Hepatocyte (in vitro differentiated cells): ENCODE results near the gene SRC. TPM values are rescaled to one million over a fixed set of nuclear protein-coding genes. Genes with fewer than 3 reads are reported as not detected.

Experiments used
- DNase-seq: peaks from one replicate; pipeline ENCODE4 v3.0.0-alpha.2; 2016; ENCODE audit warnings: low spot score
- H2AFZ ChIP-seq: fragments of 200-600 bp; sonication (generic); 2 replicates; pipeline ENCODE4 v1.6.0; 2016; ENCODE audit warnings: antibody characterized with exemption, mild to moderate bottlenecking
- H3K27ac ChIP-seq: fragments of 200-600 bp; sonication (generic); 2 replicates; pipeline ENCODE4 v1.5.1; 2016; ENCODE audit warnings: mild to moderate bottlenecking
- H3K27me3 ChIP-seq: fragments of 200-600 bp; sonication (generic); 2 replicates; pipeline ENCODE4 v1.6.1; 2016
- H3K36me3 ChIP-seq: fragments of 200-600 bp; sonication (generic); replicated peaks from 2 replicates; pipeline ENCODE4 v1.5.1; 2016; ENCODE audit warnings: low read depth; ENCODE audit not compliant: insufficient read depth
- H3K4me1 ChIP-seq: fragments of 200-600 bp; sonication (generic); 2 replicates; pipeline ENCODE4 v1.5.1; 2016; ENCODE audit warnings: mild to moderate bottlenecking, moderate library complexity; ENCODE audit not compliant: insufficient read depth
- H3K4me2 ChIP-seq: fragments of 200-600 bp; sonication (generic); 2 replicates; pipeline ENCODE4 v1.6.0; 2016
- H3K4me3 ChIP-seq: fragments of 200-600 bp; sonication (generic); 2 replicates; pipeline ENCODE4 v1.5.1; 2016; ENCODE audit warnings: mild to moderate bottlenecking
- H3K79me2 ChIP-seq: fragments of 200-600 bp; sonication (generic); 2 replicates; pipeline ENCODE4 v1.6.0; 2017; ENCODE audit warnings: mild to moderate bottlenecking
- H3K9me2 ChIP-seq: fragments of 200-600 bp; sonication (generic); replicated peaks from 2 replicates; pipeline ENCODE4 v1.6.0; 2017; ENCODE audit warnings: mild to moderate bottlenecking; ENCODE audit not compliant: insufficient read depth
- H3K9me3 ChIP-seq: fragments of 200-600 bp; sonication (generic); 2 replicates; pipeline ENCODE4 v1.5.1; 2016; ENCODE audit warnings: low read depth, mild to moderate bottlenecking
- H4K20me1 ChIP-seq: fragments of 200-600 bp; sonication (generic); 2 replicates; pipeline ENCODE4 v1.6.0; 2016; ENCODE audit warnings: mild to moderate bottlenecking; ENCODE audit not compliant: insufficient read depth, poor library complexity, severe bottlenecking
- CTCF ChIP-seq: fragments of 200-600 bp; sonication (generic); IDR thresholded peaks from 2 replicates; pipeline ENCODE4 v1.5.1; 2016; ENCODE audit warnings: antibody characterized with exemption, mild to moderate bottlenecking; ENCODE audit not compliant: poor library complexity
- EZH2 ChIP-seq: fragments of 200-600 bp; sonication (generic); IDR thresholded peaks from 2 replicates; pipeline ENCODE4 v1.6.1; 2016; ENCODE audit warnings: antibody characterized with exemption, mild to moderate bottlenecking, borderline replicate concordance
- EZH2phosphoT487 ChIP-seq: fragments of 200-600 bp; sonication (generic); IDR thresholded peaks from one replicate; pipeline ENCODE4 v1.6.1; 2018; ENCODE audit warnings: antibody characterized with exemption, mild to moderate bottlenecking, low read depth, moderate library complexity; ENCODE audit not compliant: unreplicated experiment, severe bottlenecking
- WGBS: methylation state at CpG from one replicate; pipeline ENCODE4 v1.1.6; 2016; ENCODE audit warnings: low lambda C conversion rate; ENCODE audit errors: missing lambda C conversion rate; 5-methylcytosine and 5-hydroxymethylcytosine counted together
- polyA plus RNA-seq: library from polyadenylated mRNA; unstranded; fragments of >200 nt; fragmentation: Nextera tagmentation; extraction: Ambion mirVana; gene quantifications from 2 replicates; pipeline ENCODE4 v1.2.1, GENCODE V29; 2016
- total RNA-seq: library from RNA; depleted of rRNA; stranded (reverse); fragments of >200 nt; gene quantifications from 2 replicates; pipeline ENCODE4 v1.2.3, GENCODE V29; 2014

Gene SRC
- total and polyA plus RNA-seq, 2 experiments from 2014 or later, result 55.1 to 69.8 TPM

- no peak overlapping the region for H2AFZ ChIP-seq
- H3K36me3 ChIP-seq, result no peaks in the 10 kb centered on the region
- H3K4me2 ChIP-seq, result peak overlapping the region; percentile 54
- H3K4me1 ChIP-seq, result peaks cover 45% of the 10 kb centered on the region
- H3K27me3 ChIP-seq, result no peaks in the 10 kb centered on the region
- H4K20me1 ChIP-seq, result no peaks in the 10 kb centered on the region
- H3K9me3 ChIP-seq, result no peaks in the 10 kb centered on the region
- TF ChIP-seq EZH2 (no peak), CTCF (no peak), EZH2phosphoT487 (no peak)
- no peak overlapping the region for H3K4me3 ChIP-seq
- peaks cover 31% of the 10 kb centered on the region for H3K79me2 ChIP-seq
- WGBS, result 73% methylated on average over 13 of the region's 13 CpGs
- DNase-seq, result no peak
- no peaks in the 10 kb centered on the region for H3K9me2 ChIP-seq
- H3K27ac ChIP-seq, result peak overlapping the region; percentile 60
Measured at GRCh38 chr20:37315452-37316110, 30.4 kb upstream of the SRC start.

GRCh38 chr20:37316116-37316774, 29.7 kb upstream of the SRC start:
- Histone ChIP-seq H3K79me2 (peaks cover 24% of the 10 kb centered on the region), H3K9me2 (no peaks in the 10 kb centered on the region), H3K27ac (peak overlapping the region; percentile 60), H3K4me1 (peaks cover 45% of the 10 kb centered on the region), H4K20me1 (no peaks in the 10 kb centered on the region), H3K4me2 (no peak overlapping the region), H3K4me3 (no peak overlapping the region), H3K27me3 (no peaks in the 10 kb centered on the region), H2AFZ (no peak overlapping the region), H3K9me3 (no peaks in the 10 kb centered on the region), H3K36me3 (no peaks in the 10 kb centered on the region)
- 75% methylated on average over 12 of the region's 15 CpGs for WGBS
- no peak for DNase-seq
- TF ChIP-seq EZH2 (no peak), CTCF (no peak), EZH2phosphoT487 (no peak)

GRCh38 chr20:37316775-37317170, 29.2 kb upstream of the SRC start:
- H3K27ac ChIP-seq, result no peak overlapping the region
- 80% methylated on average over 5 of the region's 5 CpGs for WGBS
- no peak for DNase-seq
- no peaks in the 10 kb centered on the region for H3K36me3 ChIP-seq
- H3K9me3 ChIP-seq, result no peaks in the 10 kb centered on the region
- H3K4me2 ChIP-seq, result no peak overlapping the region
- H3K27me3 ChIP-seq, result no peaks in the 10 kb centered on the region
- no peak for TF ChIP-seq EZH2
- no peak for TF ChIP-seq CTCF
- TF ChIP-seq EZH2phosphoT487, result no peak
- peaks cover 43% of the 10 kb centered on the region for H3K4me1 ChIP-seq
- H3K4me3 ChIP-seq, result no peak overlapping the region
- H3K79me2 ChIP-seq, result peaks cover 19% of the 10 kb centered on the region
- no peaks in the 10 kb centered on the region for H4K20me1 ChIP-seq
- H2AFZ ChIP-seq, result no peak overlapping the region
- H3K9me2 ChIP-seq, result no peaks in the 10 kb centered on the region
